K562 (cell line): ENCODE data around the gene EEF1A2. TPM values are rescaled to one million over a fixed set of nuclear protein-coding genes. Genes with fewer than 3 reads are reported as not detected.

Experiments
- ATAC-seq: fragments of 200-7000 bp; cut with Tn5 transposase; 3 replicates; pipeline ENCODE4 v1.9.1; 2020; ENCODE audit warnings: moderate library complexity
- BruUV-seq: library from RNA; stranded (reverse); fragments of 400-500 nt; replicated peaks from 2 replicates; lab custom pipeline; 2021; lab: Mats Ljungman, UMichigan
- CTCF ChIA-PET: fragments of 300-600 bp; formaldehyde crosslinking; extraction: SDS; loops from one replicate; lab custom pipeline; 2021; ENCODE audit warnings: low intra/inter-chr PET ratio; lab: Yijun Ruan, JAX
- POLR2A ChIA-PET: fragments of 300-600, 350-650 bp; sonication (Branson Sonifier 250); formaldehyde crosslinking; extraction: SDS; loops from one replicate; lab custom pipeline; 2021; ENCODE audit warnings: antibody characterized with exemption, inconsistent platforms; lab: Yijun Ruan, JAX
- DNase-seq, 4 experiments: peaks; one replicate each; pipeline versions ENCODE4 v3.0.0 to v3.0.0-alpha.2; 2011 to 2018; ENCODE audit warnings: low spot score in 3 of 4, mixed read lengths in 3 of 4; ENCODE audit errors: extremely low read depth in 1 of 4
- FAIRE-seq: peaks from 2 replicates; lab custom pipeline; 2011; peaks lifted over from hg19 to GRCh38; lab: Jason Lieb, UNC
- H2AFZ ChIP-seq: 2 replicates; pipeline ENCODE4 v1.6.0; 2011; ENCODE audit warnings: low read depth, low read length, control low read depth, inconsistent platforms
- H3K27ac ChIP-seq: fragments of 200-600 bp; 3 replicates; pipeline ENCODE4 v1.8.0; 2011; ENCODE audit warnings: low read depth, mild to moderate bottlenecking, control low read depth, inconsistent platforms, low read length, moderate library complexity, mixed read lengths; ENCODE audit errors: extremely low read depth
- H3K27me3 ChIP-seq, 2 experiments: fragments of 300-600 bp in 1 of 2; 2 replicates in 1 of 2; 3 replicates in 1 of 2; pipeline versions ENCODE4 v1.6.0 to v1.8.0; 2011; ENCODE audit warnings: inconsistent platforms in 2 of 2, low read length in 2 of 2, mild to moderate bottlenecking in 1 of 2, mixed read lengths in 1 of 2, moderate library complexity in 1 of 2; ENCODE audit not compliant: control insufficient read depth in 2 of 2, insufficient read depth in 2 of 2
- H3K36me3 ChIP-seq: fragments of 300-600 bp; 3 replicates; pipeline ENCODE4 v1.8.0; 2011; ENCODE audit warnings: mild to moderate bottlenecking, low read length, inconsistent platforms; ENCODE audit not compliant: control insufficient read depth, insufficient read depth
- H3K4me1 ChIP-seq, 2 experiments: fragments of 200-600 bp in 1 of 2; replicated peaks in 1 of 2; 2 replicates in 1 of 2; 3 replicates in 1 of 2; pipeline versions ENCODE4 v1.5.1 to v1.8.0; 2011; ENCODE audit warnings: inconsistent platforms in 2 of 2, low read length in 2 of 2, mild to moderate bottlenecking in 1 of 2, mixed read lengths in 1 of 2, moderate library complexity in 1 of 2; ENCODE audit not compliant: control insufficient read depth in 2 of 2, insufficient read depth in 2 of 2
- H3K4me2 ChIP-seq: 2 replicates; pipeline ENCODE4 v1.6.1; 2011; ENCODE audit warnings: low read length, control low read depth, inconsistent platforms, mixed read lengths; ENCODE audit not compliant: insufficient read depth
- H3K4me3 ChIP-seq: fragments of 200-600 bp; sonication (generic), shearing (Covaris generic); 2 replicates; pipeline ENCODE4 v1.5.1; 2016; ENCODE audit warnings: control low read depth, inconsistent platforms
- H3K79me2 ChIP-seq: fragments of 200-600 bp; 3 replicates; pipeline ENCODE4 v1.8.0; 2011; ENCODE audit warnings: low read length, inconsistent platforms; ENCODE audit not compliant: control insufficient read depth, insufficient read depth
- H3K9ac ChIP-seq, 2 experiments: 2 replicates each; pipeline versions ENCODE4 v1.6.0 to v1.6.1; 2011; ENCODE audit warnings: low read depth in 2 of 2, low read length in 2 of 2, control low read depth in 1 of 2, inconsistent platforms in 1 of 2, mild to moderate bottlenecking in 1 of 2, mixed read lengths in 1 of 2; ENCODE audit not compliant: insufficient read depth in 1 of 2
- H3K9me1 ChIP-seq: one replicate; pipeline ENCODE4 v1.6.0; 2011; ENCODE audit warnings: inconsistent platforms, mild to moderate bottlenecking, low read length, moderate library complexity; ENCODE audit not compliant: control insufficient read depth, insufficient read depth
- H3K9me3 ChIP-seq: replicated peaks from 2 replicates; pipeline ENCODE4 v1.5.1; 2011; ENCODE audit warnings: low read depth, low read length, inconsistent platforms; ENCODE audit not compliant: control insufficient read depth, insufficient read depth
- H4K20me1 ChIP-seq: replicated peaks from 2 replicates; pipeline ENCODE4 v1.6.1; 2011; ENCODE audit warnings: low read length, inconsistent platforms, mixed read lengths; ENCODE audit not compliant: control insufficient read depth, insufficient read depth
- CBFB ChIP-seq: sonication (generic); formaldehyde crosslinking; IDR thresholded peaks from 2 replicates; pipeline ENCODE4 v1.4.0; 2020; ENCODE audit warnings: mild to moderate bottlenecking, missing genetic modification reagents
- CXXC5 ChIP-seq: fragments of 250-450 bp; sonication (Bioruptor Pico); IDR thresholded peaks from 2 replicates; pipeline ENCODE4 v1.8.0; 2022; ENCODE audit warnings: inconsistent platforms, mild to moderate bottlenecking, moderate library complexity
- EP300 ChIP-seq: IDR thresholded peaks from 2 replicates; pipeline ENCODE4 v1.6.1; 2012; ENCODE audit warnings: low read length, improper control_type of control experiment
- HNRNPK ChIP-seq: fragments of 200-400 bp; formaldehyde crosslinking; IDR thresholded peaks from one replicate; pipeline ENCODE4 v1.6.1; 2018; ENCODE audit warnings: mild to moderate bottlenecking, low read depth, low read length; ENCODE audit not compliant: poor library complexity, severe bottlenecking
- LEF1 ChIP-seq: fragments of 450-650 bp; IDR thresholded peaks from 2 replicates; pipeline ENCODE4 v1.6.1; 2016; ENCODE audit warnings: mild to moderate bottlenecking
- MCM3 ChIP-seq: fragments of 450-650 bp; IDR thresholded peaks from 2 replicates; pipeline ENCODE4 v1.6.1; 2016
- MECOM ChIP-seq: fragments of 250-450 bp; sonication (Bioruptor Pico); IDR thresholded peaks from 2 replicates; pipeline ENCODE4 v1.8.0; 2022; ENCODE audit warnings: inconsistent platforms
- MNT ChIP-seq, 2 experiments: fragments of 450-650 bp; conservative IDR thresholded peaks; 2 replicates each; pipeline ENCODE4 v1.6.1; 2017; ENCODE audit warnings: mild to moderate bottlenecking in 2 of 2, moderate library complexity in 2 of 2
- SIN3A ChIP-seq, 2 experiments: fragments of 150-350 bp in 1 of 2; IDR thresholded peaks; 2 replicates each; pipeline ENCODE4 v1.6.1; 2011 to 2016; ENCODE audit warnings: borderline replicate concordance in 2 of 2, low read depth in 2 of 2, low read length in 2 of 2, mild to moderate bottlenecking in 2 of 2, moderate library complexity in 2 of 2; ENCODE audit not compliant: control insufficient read depth in 1 of 2
- STAT5A ChIP-seq: IDR thresholded peaks from 2 replicates; pipeline ENCODE4 v1.6.1; 2012; ENCODE audit warnings: low read length, inconsistent platforms, borderline replicate concordance
- TFAM ChIP-seq: fragments of 250-450 bp; sonication (Bioruptor Pico); conservative IDR thresholded peaks from 2 replicates; pipeline ENCODE4 v1.5.0; 2021; ENCODE audit warnings: mild to moderate bottlenecking, moderate library complexity
- ZHX1 ChIP-seq: fragments of 150-350 bp; conservative IDR thresholded peaks from 2 replicates; pipeline ENCODE4 v1.6.1; 2014; ENCODE audit warnings: low read length
- ZNF212 ChIP-seq: fragments of 450-650 bp; formaldehyde crosslinking; IDR thresholded peaks from 2 replicates; pipeline ENCODE4 v1.4.0; 2020; ENCODE audit warnings: mild to moderate bottlenecking
- ZNF280A ChIP-seq: fragments of 450-650 bp; IDR thresholded peaks from 2 replicates; pipeline ENCODE4 v1.6.1; 2018; ENCODE audit warnings: mild to moderate bottlenecking, low read depth; ENCODE audit not compliant: partially characterized antibody
- ZNF764 ChIP-seq: fragments of 250-450 bp; sonication (Bioruptor Pico); IDR thresholded peaks from 2 replicates; pipeline ENCODE4 v1.4.0; 2020; ENCODE audit warnings: low read depth, mild to moderate bottlenecking, moderate library complexity
- WGBS: fragments of 100-300 bp; shearing (Covaris generic); methylation state at CpG from one replicate; pipeline ENCODE4 v1.1.6; 2016; ENCODE audit warnings: low coverage, mixed read lengths; ENCODE audit not compliant: insufficient coverage; ENCODE audit errors: missing lambda C conversion rate; 5-methylcytosine and 5-hydroxymethylcytosine counted together
- in situ Hi-C: fragments of 300-500 bp; cut with MboI; formaldehyde crosslinking; loops from 4 replicates; pipeline ENCODE4 v1.15.0; 2018; ENCODE audit warnings: inconsistent platforms, mixed read lengths
- intact Hi-C: fragments of 100-400 bp; cut with micrococcal nuclease; formaldehyde crosslinking; loops from 2 replicates; pipeline ENCODE4 v1.14.2; 2022
- polyA plus RNA-seq, 8 experiments: library from polyadenylated mRNA; depleted of rRNA in 4 of 8; stranded (reverse) in 5 of 8; unstranded in 3 of 8; fragments of >200 nt; fragmentation: Nextera tagmentation in 2 of 8; fragmentation: Illumina TruSeq in 1 of 8; extraction: Ambion mirVana in 2 of 8; extraction: Trizol in 1 of 8; gene quantifications; 2 replicates each; pipeline versions ENCODE4 v1.2.1 to v1.2.3, GENCODE V29; 2011 to 2014; ENCODE audit warnings: inconsistent platforms in 1 of 8, missing spikeins in 1 of 8
- total RNA-seq, 7 experiments: library from RNA; depleted of rRNA in 6 of 7; stranded (reverse); fragments of >200 nt in 6 of 7; fragmentation: Illumina TruSeq in 2 of 7; extraction: Trizol in 2 of 7; gene quantifications; 2 replicates each; pipeline versions ENCODE4 v1.2.1 to v1.2.3, GENCODE V29; 2011 to 2021; ENCODE audit warnings: low replicate concordance in 1 of 7

EEF1A2 gene
- total and polyA plus RNA-seq, 9 of the 15 experiments (the other 6 are each of a cell fraction or from before 2014, with no cell fraction given) = 0.04 to 29.6 (median 11.5) TPM

GRCh38 chr20:63520934-63521601 lies 22.2 kb upstream of the EEF1A2 start (continued):
- TF ChIP-seq MNT (conservative IDR thresholded peaks at IDR 0.05) (peak; percentile 49 to 68), ZNF280A (no peak)

- ATAC-seq = peak; percentile 73
- intact Hi-C loops = no loop called here
- Histone ChIP-seq H2AFZ (peak within 1 kb of the TSS; percentile 74), H3K9me3 (peaks cover 7% of the 10 kb centered on the region), H3K27ac (peak within 1 kb of the TSS; percentile 96), H3K79me2 (peaks cover 14% of the 10 kb centered on the region), H4K20me1 (no peaks in the 10 kb centered on the region), H3K27me3 (peaks cover 24 to 34% of the 10 kb centered on the region in 2 experiments), H3K4me1 (peaks cover 10 to 57% of the 10 kb centered on the region in 2 experiments), H3K36me3 (peaks cover 23% of the 10 kb centered on the region; the same call in 2 of the 3 replicates), H3K4me3 (peak within 1 kb of the TSS; percentile 85), H3K4me2 (peak within 1 kb of the TSS; percentile 89), H3K9me1 (no peaks in the 10 kb centered on the region), H3K9ac (peak within 1 kb of the TSS; percentile 79 to 98)
- POLR2A ChIA-PET = interaction anchor here (0.6 to 1.7 kb wide), 19 partner anchors 9 to 707 kb away, joined by 3 to 19 read pairs (median 4); partner anchors contain the start of genes DNAJC5, SRMS and TCEA2
- 1% methylated on average over 17 of the region's 64 CpGs for WGBS
- no TSS peak for BruUV-seq
- CTCF ChIA-PET = no interaction called here
- in situ Hi-C loops = no loop called here
- FAIRE-seq = peak; percentile 72
- peak; percentile 84 to 99 (median 97) for DNase-seq
- TF ChIP-seq STAT5A (no peak), TFAM (CRISPR knock-in tag) (no peak), MECOM (CRISPR knock-in tag) (no peak), LEF1 (no peak), CXXC5 (CRISPR knock-in tag) (0 out of 2 replicates have a peak, but pooled peaks have one; percentile 18), HNRNPK (no peak), ZNF764 (no peak), EP300 (no peak), ZNF212 (CRISPR knock-in tag) (no peak), CBFB (CRISPR knock-in tag) (no peak), MCM3 (no peak), ZHX1 (no peak), SIN3A (IDR thresholded peaks at IDR 0.05; ENCODE audit: borderline replicate concordance in 2 of 2, control insufficient read depth in 1 of 2, low read depth in 2 of 2, low read length in 2 of 2) (peak in 1 of 2 experiments; percentile 37; a peak in 1 of 4 replicates)
Measured at GRCh38 chr20:63520504-63520933, 21.6 kb upstream of the EEF1A2 start, which contains the start of gene PPDPF. TSS of gene PPDPF (plus strand) at chr20:63520765. CDS start at chr20:63521309, 544 bp downstream.
